K562 (cell line): ENCODE data around the gene ITPR3. TPM values are rescaled to one million over a fixed set of nuclear protein-coding genes. Genes with fewer than 3 reads are reported as not detected.

Experiments
- ARHGAP35 ChIP-seq: fragments of 450-650 bp; IDR thresholded peaks from 2 replicates; pipeline ENCODE4 v1.6.1; 2018; ENCODE audit not compliant: partially characterized antibody
- CBX1 ChIP-seq: sonication (generic); IDR thresholded peaks from 2 replicates; pipeline ENCODE4 v1.6.1; 2016; ENCODE audit warnings: antibody characterized with exemption, low read depth, mild to moderate bottlenecking
- CREM ChIP-seq: IDR thresholded peaks from 2 replicates; pipeline ENCODE4 v1.6.1; 2014; ENCODE audit warnings: antibody characterized with exemption, low read depth
- DEAF1 ChIP-seq: fragments of 450-650 bp; formaldehyde crosslinking; IDR thresholded peaks from 2 replicates; pipeline ENCODE4 v1.4.0; 2020; ENCODE audit warnings: mild to moderate bottlenecking, moderate library complexity
- DIDO1 ChIP-seq: fragments of 450-650 bp; IDR thresholded peaks from 2 replicates; pipeline ENCODE4 v1.6.1; 2016; ENCODE audit warnings: low read depth, missing biosample characterization, missing genetic modification characterization
- HDAC2 ChIP-seq: fragments of 450-650 bp; IDR thresholded peaks from 2 replicates; pipeline ENCODE4 v1.6.1; 2016; ENCODE audit warnings: mild to moderate bottlenecking
- HMGN3 ChIP-seq: IDR thresholded peaks from 2 replicates; pipeline ENCODE4 v1.6.1; 2011; ENCODE audit warnings: borderline replicate concordance, low read depth, mild to moderate bottlenecking, mixed read lengths, low read length; ENCODE audit not compliant: insufficient read length; ENCODE audit errors: extremely low read depth
- MXI1 ChIP-seq: IDR thresholded peaks from 2 replicates; pipeline ENCODE4 v1.6.1; 2011; ENCODE audit warnings: low read depth, mild to moderate bottlenecking, improper control_type of control experiment, low read length
- MYC ChIP-seq, 2 experiments: fragments of 250-450 bp in 1 of 2; sonication (Bioruptor Pico) in 1 of 2; IDR thresholded peaks; 2 replicates each; pipeline versions ENCODE4 v1.5.1 to v1.6.1; 2012 to 2021; ENCODE audit warnings: low read depth in 2 of 2, borderline replicate concordance in 1 of 2, improper control_type of control experiment in 1 of 2, low read length in 1 of 2, mild to moderate bottlenecking in 1 of 2, moderate library complexity in 1 of 2
- NR0B1 ChIP-seq: fragments of 450-650 bp; IDR thresholded peaks from one replicate; pipeline ENCODE4 v1.6.1; 2018; ENCODE audit warnings: mild to moderate bottlenecking, moderate library complexity; ENCODE audit not compliant: partially characterized antibody
- PHF8 ChIP-seq: fragments of 200-600 bp; sonication (generic); IDR thresholded peaks from 2 replicates; pipeline ENCODE4 v1.6.1; 2012; ENCODE audit warnings: mixed run types, mild to moderate bottlenecking, inconsistent platforms, low read length, moderate library complexity, borderline replicate concordance
- RFX5 ChIP-seq: IDR thresholded peaks from 2 replicates; pipeline ENCODE4 v1.6.1; 2011; ENCODE audit warnings: low read depth, mild to moderate bottlenecking, improper control_type of control experiment, low read length
- SAFB ChIP-seq: fragments of 200-400 bp; formaldehyde crosslinking; IDR thresholded peaks from 2 replicates; pipeline ENCODE4 v1.6.1; 2017; ENCODE audit warnings: low read depth, low read length, borderline replicate concordance
- SIN3A ChIP-seq, 2 experiments: fragments of 150-350 bp in 1 of 2; IDR thresholded peaks; 2 replicates each; pipeline ENCODE4 v1.6.1; 2011 to 2016; ENCODE audit warnings: borderline replicate concordance in 2 of 2, low read depth in 2 of 2, low read length in 2 of 2, mild to moderate bottlenecking in 2 of 2, moderate library complexity in 2 of 2; ENCODE audit not compliant: control insufficient read depth in 1 of 2
- TAF15 ChIP-seq: fragments of 200-400 bp; formaldehyde crosslinking; IDR thresholded peaks from 2 replicates; pipeline ENCODE4 v1.6.1; 2017; ENCODE audit warnings: mild to moderate bottlenecking, low read depth, low read length, moderate library complexity
- U2AF1 ChIP-seq: fragments of 200-400 bp; formaldehyde crosslinking; optimal IDR thresholded peaks from 2 replicates; pipeline ENCODE3; 2017; ENCODE audit warnings: mild to moderate bottlenecking, low read depth, low read length, moderate library complexity
- ZBTB5 ChIP-seq: fragments of 450-650 bp; IDR thresholded peaks from 2 replicates; pipeline ENCODE4 v1.6.1; 2017; ENCODE audit warnings: antibody characterized with exemption
- ZFP36 ChIP-seq: fragments of 150-350 bp; IDR thresholded peaks from 2 replicates; pipeline ENCODE4 v1.6.1; 2018; ENCODE audit warnings: low read length, low read depth; ENCODE audit not compliant: partially characterized antibody
- ZNF146 ChIP-seq: IDR thresholded peaks from one replicate; pipeline ENCODE4 v1.6.1; 2018; ENCODE audit warnings: missing compliant biosample characterization; ENCODE audit not compliant: unreplicated experiment
- ZNF277 ChIP-seq: fragments of 250-450 bp; sonication (Bioruptor Pico); IDR thresholded peaks from 2 replicates; pipeline ENCODE4 v1.8.0; 2022; ENCODE audit warnings: inconsistent platforms, mild to moderate bottlenecking, moderate library complexity, borderline replicate concordance
- polyA plus RNA-seq, 8 experiments: library from polyadenylated mRNA; depleted of rRNA in 4 of 8; stranded (reverse) in 5 of 8; unstranded in 3 of 8; fragments of >200 nt; fragmentation: Nextera tagmentation in 2 of 8; fragmentation: Illumina TruSeq in 1 of 8; extraction: Ambion mirVana in 2 of 8; extraction: Trizol in 1 of 8; gene quantifications; 2 replicates each; pipeline versions ENCODE4 v1.2.1 to v1.2.3, GENCODE V29; 2011 to 2014; ENCODE audit warnings: inconsistent platforms in 1 of 8, missing spikeins in 1 of 8
- total RNA-seq, 7 experiments: library from RNA; depleted of rRNA in 6 of 7; stranded (reverse); fragments of >200 nt in 6 of 7; fragmentation: Illumina TruSeq in 2 of 7; extraction: Trizol in 2 of 7; gene quantifications; 2 replicates each; pipeline versions ENCODE4 v1.2.1 to v1.2.3, GENCODE V29; 2011 to 2021; ENCODE audit warnings: low replicate concordance in 1 of 7

ITPR3 gene
- total and polyA plus RNA-seq, 9 of the 15 experiments (the other 6 are each of a cell fraction or from before 2014, with no cell fraction given): 0.39 to 35.7 (median 13.2) TPM

- TF ChIP-seq SIN3A (IDR thresholded peaks at IDR 0.05; ENCODE audit: borderline replicate concordance in 2 of 2, control insufficient read depth in 1 of 2, low read depth in 2 of 2, low read length in 2 of 2) (peak; percentile 23 to 74; a peak in 2 of 4 replicates), ZFP36 (peak; percentile 14), MYC (IDR thresholded peaks at IDR 0.05; ENCODE audit: low read depth, low read length) (peak; percentile 62), MYC (CRISPR knock-in tag; IDR thresholded peaks at IDR 0.05; ENCODE audit: borderline replicate concordance, low read depth) (no peak), U2AF1 (no peak), ZNF277 (CRISPR knock-in tag) (no peak), CREM (peak; percentile 96), ARHGAP35 (no peak), PHF8 (peak; percentile 71; the same call in 1 of the 2 replicates), RFX5 (no peak), DIDO1 (tag) (no peak), HMGN3 (peak; percentile 36), CBX1 (no peak), MXI1 (no peak), HDAC2 (no peak), NR0B1 (no peak), DEAF1 (peak; percentile 20; the same call in 1 of the 2 replicates), ZNF146 (no peak), SAFB (no peak), ZBTB5 (no peak), TAF15 (no peak)
These were observed 41.1 kb upstream of the ITPR3 start, which contains the start of gene BAK1 (continued) for GRCh38 chr6:33579828-33580714.
